HG03442 (cell line): Measurements from ENCODE around the gene TMEM234.

ENCODE experiments used
- ATAC-seq: cut with Tn5 transposase; IDR thresholded peaks from one replicate; pipeline ENCODE4 v1.9.1; 2021; ENCODE audit warnings: mild to moderate bottlenecking, moderate library complexity; ENCODE audit not compliant: unreplicated experiment

The TMEM234 gene

DNA sequence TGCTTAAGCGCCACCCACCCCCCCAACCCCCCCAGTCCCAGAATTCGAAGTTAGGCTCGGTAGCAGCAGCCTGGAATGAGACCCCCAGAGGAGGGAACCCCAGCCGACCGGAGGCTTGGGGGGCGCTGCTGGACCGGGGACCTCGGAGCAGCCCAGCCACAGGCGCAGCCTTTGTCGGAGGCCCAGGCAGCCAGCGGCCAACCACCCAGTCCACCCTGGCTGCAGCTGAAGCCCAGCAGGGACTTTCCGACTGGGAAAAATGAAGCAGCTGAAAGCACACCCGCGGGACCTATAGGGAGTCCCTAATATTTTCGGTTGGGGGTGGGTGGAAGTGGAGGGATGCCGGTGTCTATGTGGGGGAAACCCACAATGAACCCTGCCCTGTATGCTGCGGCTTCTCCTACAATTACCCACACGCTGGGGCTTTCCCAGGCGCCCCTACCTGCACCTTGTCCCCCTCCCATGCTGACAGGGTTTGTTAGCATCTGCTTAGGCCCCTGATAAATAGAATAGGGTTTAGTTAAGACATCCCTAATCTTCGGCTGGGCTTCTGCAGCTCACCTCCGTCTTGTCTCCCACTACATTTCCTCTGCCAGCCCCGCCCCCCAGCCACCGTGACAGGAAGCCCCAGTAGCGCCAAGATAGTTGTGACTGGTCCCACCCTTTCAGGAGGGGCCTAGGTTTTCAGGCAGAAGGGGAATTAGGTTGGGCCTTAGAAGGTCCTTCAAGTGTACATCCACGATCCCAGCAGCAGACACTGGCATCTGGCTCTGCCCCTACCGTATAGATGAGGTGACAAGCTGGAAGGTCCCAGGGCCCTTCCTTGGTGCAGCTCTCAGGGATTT lies 20.9 kb downstream of the TMEM234 start:
- no peak for ATAC-seq

DNA sequence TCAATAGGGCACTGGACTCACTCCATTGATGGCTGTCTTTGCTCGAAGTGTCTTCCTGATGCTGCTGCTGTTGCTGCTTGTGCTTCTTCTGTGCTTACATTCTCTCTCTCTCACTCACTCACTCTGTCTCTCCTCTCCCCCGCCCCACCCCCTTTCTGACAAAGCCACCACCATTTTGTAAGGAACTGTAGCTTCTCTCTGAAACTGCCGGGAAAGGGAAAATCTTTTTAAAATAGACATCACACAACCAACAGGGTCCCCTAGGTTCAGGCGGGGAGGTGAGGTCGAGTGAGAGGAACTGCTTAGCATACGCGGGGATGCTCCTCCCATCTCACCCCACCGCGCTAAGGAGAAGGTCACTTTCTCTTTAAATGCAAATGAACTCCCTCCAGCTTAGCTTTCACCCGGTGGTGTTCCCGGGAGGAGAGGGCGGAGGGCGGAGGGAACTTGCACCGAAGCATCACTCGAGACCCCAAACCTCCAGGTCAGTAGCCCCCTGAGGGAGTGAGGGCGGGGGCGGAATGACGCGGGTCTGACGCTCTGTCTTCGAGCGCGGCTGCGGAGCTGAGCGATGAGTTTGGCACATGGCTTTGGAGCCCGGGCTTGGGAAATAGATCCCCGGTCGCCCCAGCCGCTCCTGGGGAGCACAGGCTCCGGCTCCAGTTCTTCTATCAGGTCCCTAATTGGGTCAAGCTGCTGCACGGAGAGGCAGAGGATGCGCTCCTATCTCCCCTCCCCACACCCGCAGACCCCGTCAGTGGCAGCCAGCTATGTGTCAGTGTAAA lies 21.7 kb downstream of the TMEM234 start, which contains the start of gene CCDC28B:
TSS of gene CCDC28B (plus strand) at position 370 of the 785 bp plus-strand sequence. CDS start 1,341 bp downstream, outside the sequence.
- no peak for ATAC-seq

DNA sequence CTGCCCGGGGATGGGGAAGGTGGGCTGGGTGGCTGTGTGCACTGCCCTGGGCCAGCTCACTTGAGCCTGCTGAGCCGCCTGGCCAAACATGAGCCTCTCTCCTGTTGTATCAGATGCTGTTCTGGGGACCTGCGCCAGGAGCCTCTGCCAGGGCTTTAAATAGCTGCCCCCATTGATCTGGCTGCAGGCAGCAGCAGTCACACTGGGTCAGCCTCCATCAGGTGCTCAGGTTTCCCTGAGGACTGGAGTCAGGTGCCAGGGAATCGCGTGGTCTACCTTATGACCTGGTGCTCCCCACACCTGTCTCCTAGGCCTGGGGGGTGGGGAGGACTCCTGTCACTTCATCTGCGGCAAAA lies 22.5 kb downstream of the TMEM234 start:
- ATAC-seq = no peak

DNA sequence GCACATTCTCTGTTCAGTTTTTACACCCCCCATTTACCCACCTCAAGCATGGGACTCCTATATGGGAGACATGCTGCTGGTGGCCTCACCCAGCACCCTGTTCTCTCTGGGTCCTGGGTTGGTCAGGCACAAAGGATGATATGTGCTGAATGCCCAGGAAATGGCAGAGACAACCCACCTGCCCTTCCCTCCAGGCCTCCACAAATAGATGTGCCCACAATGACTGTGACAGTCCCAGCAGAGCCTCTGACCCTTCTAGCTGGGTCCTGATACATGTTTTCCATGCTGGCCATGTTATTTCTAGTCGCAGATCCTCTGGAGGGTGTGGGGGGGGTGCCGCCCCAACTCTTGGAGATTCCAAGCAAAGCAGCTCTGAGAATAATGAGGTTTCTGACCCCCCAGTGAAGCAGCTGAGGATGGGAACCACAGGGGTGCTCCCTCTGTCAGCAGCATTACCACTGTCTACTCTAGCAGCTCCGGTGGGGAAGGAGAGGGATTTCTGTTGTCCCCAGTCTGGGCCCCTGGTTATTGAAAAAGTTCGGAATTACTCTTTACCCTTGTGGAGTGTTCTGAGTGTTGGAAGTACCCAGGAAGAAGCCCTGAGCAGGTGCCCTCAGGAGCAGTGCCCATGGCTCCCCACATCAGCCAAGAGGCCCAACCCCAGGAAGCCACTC lies 23.0 kb downstream of the TMEM234 start:
- ATAC-seq = no peak

DNA sequence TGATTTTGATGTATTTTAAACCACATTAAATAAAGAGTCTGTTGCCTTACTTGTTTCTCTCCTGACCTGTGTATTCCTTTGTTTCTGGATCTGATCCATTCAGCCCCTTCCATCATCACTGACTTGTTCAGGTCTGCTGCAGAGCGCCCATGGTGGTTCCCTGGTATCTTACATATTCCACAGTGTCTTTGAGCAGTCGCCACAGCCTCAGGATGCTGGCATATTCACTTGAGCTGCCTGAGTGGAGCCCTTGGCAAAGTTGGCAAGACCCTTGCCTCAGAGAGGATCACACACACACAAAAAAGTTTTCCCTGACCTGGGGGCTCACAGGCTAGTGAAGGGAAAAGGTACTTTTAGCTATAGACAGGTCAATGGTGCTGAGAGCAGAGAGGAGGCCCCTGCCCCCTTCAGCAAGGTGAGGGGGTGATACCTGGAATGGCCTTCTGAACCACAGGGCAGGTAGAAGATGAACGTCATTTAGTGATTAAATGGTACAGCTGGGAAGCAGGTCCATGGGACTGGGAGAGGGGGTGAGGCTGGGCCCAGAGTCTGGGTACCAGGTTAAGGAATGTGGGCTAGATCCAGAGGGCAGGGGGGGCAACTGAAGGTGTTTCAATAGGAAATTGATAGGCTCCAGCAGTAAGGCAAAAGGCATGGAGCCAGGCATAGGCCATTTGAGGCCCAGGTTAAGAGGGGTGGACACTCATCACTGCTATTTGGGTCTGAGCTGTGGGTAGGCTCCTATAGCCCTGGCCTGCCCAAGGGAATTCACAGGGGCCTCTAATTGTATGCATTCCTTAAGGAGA lies 23.7 kb downstream of the TMEM234 start:
- no peak for ATAC-seq

DNA sequence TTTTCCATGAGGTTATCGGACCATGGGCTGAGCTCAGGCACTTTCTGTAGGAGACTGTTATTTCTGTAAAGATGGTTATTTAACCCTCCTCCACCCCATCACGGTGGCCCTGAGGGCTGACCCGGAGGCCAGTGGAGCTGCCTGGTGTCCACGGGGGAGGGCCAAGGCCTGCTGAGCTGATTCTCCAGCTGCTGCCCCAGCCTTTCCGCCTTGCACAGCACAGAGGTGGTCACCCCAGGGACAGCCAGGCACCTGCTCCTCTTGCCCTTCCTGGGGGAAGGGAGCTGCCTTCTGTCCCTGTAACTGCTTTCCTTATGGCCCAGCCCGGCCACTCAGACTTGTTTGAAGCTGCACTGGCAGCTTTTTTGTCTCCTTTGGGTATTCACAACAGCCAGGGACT lies 24.3 kb downstream of the TMEM234 start:
- ATAC-seq = no peak

DNA sequence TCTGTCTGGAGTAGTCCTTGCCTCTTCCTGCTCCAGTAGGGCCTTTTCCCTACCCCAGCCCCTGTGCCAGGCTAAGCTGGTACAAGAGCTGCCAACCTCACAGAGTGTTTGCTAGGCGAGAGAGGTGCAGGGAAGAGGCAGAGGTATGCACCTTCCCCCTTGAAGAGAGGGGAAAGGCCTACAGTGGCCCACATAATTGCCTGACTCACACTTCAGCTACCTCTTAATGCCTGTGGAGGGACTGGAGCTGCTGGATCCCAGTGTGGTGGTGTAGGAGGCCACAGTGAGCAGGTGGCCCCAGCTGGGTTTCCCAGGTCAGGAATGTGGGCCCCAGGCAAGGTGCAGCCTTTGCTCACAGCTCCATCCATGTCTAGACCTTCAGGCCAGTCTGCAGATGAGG lies 25.1 kb downstream of the TMEM234 start:
- no peak for ATAC-seq

DNA sequence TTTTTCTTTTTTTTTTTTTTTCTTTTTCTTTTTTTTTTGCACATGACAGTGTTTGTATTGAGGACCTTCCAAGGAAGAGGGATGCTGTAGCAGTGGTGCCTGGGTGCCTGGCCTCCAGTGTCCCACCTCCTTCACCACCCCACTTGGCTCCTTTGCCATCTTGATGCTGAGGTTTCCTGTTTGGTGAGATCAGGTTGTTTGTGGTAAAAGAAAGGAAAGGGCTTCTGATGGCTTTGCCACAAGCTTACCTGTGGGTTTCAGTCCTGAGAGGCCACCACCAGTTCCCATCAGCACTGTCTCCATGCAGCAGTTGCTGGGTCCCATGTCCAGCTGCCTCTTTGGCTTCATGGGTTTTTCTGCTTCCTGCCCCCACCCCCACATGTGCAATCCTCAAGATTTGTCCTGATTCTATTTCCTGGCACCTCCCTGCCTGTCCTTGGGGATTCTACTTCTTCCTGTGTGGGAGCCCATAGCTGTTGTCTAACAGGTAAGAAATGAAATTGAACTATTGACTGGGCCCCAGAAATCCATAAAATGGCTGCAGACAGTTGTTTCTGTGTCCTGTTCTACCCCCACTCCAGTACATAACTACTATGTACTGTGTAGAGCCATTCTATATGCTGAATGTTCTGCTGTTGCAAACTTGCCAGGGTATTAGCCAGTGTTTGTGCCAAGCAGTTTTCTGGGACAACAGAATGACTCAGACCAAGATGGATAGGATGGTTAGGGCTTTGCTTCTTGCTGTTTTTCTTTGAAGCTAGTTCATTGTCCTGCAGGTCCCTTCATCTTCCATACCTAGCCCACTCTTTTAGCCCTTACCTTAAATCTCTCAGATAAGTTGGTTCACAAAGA lies 26.0 kb downstream of the TMEM234 start:
- ATAC-seq = no peak

DNA sequence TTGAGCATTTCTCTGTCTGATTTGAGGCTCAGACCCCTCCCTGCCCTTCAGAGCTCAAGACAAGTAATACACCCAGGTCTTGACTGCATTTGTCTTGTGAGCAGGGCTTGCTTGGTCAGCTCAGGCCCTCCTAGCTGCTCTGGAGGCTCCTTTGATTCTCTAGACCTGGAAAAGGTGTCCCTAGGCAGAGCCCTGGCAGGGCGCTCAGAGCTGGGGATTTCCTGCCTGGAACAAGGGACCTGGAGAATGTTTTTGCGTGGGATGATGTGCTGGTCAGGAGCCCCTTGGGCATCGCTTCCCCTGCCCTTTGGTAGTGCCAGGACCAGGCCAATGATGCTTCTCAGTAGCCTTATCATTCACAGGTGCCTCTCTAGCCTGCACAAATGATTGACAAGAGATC lies 26.6 kb downstream of the TMEM234 start:
- no peak for ATAC-seq

DNA sequence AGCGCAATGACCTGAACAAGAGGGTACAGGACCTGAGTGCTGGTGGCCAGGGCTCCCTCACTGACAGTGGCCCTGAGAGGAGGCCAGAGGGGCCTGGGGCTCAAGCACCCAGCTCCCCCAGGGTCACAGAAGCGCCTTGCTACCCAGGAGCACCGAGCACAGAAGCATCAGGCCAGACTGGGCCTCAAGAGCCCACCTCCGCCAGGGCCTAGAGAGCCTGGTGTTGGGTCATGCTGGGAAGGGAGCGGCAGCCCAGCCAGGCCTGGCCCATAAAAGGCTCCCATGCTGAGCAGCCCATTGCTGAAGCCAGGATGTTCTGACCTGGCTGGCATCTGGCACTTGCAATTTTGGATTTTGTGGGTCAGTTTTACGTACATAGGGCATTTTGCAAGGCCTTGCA lies 27.2 kb downstream of the TMEM234 start:
- ATAC-seq = no peak

DNA sequence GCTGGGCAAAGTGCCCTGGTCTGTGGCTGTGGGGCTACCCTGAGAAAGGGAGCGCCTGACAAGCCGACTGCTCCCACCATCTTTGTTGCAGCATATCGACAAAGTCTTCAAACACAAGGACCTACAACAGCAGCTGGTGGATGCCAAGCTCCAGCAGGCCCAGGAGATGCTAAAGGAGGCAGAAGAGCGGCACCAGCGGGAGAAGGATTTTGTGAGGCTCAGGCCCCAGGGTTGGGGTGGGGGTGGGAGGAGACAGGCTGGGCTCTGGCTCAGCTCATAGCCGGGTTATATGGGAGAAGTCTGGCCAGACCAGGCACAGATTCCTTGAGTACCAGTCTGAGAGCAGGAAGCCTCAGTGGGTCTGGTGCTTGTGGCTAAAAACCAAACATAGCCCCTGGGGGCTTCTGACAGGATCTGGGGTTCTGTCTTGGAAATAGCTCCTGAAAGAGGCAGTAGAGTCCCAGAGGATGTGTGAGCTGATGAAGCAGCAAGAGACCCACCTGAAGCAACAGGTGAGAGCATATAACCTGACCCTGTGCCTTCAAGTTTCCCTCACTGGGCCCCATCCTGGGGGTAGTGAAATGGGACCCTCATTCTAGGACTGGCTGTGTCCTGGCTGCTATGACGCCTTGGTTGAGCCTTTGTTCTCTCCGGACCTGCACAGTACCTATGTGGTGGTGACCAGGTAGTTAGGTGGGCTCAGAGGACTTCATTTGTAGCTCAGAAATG lies 29.8 kb downstream of the TMEM234 start:
- no peak for ATAC-seq

DNA sequence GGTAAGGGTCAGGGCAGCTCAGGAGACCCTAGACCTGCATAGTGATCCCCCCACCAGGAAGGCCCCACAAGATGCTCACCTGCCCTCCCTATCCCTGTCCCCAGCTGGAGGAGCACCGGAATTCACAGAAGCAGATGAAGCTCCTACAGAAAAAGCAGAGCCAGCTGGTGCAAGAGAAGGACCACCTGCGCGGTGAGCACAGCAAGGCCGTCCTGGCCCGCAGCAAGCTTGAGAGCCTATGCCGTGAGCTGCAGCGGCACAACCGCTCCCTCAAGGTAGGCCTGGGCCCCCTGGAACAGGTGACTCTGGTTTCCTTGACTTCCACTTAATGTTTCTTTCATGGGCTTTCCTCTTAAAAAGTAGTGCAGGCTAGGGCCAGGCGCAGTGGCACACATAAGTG lies 34.3 kb downstream of the TMEM234 start:
- ATAC-seq = no peak

DNA sequence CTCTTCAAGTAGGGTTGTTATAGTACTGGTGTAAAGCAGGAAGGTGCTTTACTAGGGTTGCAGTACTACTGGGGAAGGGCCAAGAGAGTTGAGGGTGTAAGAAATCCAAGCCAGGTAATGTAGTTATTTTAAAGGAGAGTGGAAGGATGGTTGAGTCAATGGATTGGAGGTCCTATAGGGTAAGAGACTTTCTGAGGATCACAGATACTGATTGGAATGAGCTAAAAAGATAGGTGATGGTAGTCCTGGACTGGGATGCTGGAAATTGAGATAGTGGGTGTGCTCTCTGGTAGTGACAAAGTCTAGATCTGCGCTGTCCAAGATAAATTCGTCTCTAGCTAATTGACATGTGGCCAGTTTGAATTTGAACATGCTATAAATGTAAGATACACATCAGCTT lies 35.7 kb downstream of the TMEM234 start:
- no peak for ATAC-seq

DNA sequence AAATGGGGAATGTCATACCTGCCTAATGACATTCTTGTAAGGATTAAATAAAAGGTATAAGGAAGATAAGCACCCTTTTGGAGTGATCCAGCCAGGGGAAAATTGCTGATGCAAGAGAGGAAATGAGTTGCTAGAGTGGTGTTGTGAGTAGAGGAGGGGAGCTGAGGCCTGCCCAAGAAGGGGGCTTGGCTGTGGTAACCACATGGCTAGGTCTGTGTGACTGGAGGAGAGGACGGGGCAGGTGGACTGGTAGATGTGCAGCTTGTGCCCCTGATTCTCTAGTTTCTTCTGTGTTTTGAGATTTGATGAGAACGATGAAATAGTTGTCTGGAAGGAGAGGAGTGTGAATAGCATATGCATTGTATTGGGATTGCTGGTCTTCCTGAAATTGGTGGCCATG lies 36.1 kb downstream of the TMEM234 start:
- no peak for ATAC-seq

DNA sequence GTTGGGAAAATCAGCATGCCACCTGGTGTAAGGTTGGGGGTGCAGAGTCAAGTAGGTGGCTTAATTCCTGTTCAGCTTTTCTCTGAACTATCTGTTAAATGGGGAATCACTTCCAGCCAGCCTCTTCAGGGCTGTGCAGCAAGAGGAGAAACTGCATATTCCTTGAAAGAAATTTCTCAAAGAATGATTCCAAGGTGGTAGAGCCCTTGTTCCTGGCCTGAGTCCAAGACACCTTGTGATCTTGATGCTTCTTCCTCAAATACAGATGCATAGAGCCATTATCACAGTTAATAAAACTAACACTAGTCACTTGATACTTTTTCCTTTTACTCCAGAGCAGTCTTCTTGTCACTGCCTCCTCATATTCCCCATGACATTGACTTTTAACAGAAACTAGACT lies 37.5 kb downstream of the TMEM234 start:
- ATAC-seq = no peak

DNA sequence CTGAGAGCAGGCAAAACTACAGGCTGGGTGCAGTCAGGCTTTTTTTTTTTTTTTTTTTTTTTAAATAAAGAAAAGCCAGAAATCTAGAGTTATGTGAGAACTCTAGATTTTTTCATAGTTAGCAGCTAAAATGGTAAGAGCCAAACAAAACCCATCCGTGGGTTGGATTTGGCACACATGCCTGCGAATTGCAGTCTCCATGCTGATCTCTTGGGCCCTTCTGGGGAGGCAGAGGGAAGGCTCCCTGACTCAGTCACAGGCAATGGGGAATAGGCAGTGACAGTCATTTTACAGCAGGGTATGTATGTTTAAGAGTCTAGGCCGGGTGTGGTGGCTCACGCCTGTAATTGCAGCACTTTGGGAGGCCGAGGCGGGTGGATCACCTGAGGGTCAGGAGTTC lies 40.1 kb downstream of the TMEM234 start:
- no peak for ATAC-seq

DNA sequence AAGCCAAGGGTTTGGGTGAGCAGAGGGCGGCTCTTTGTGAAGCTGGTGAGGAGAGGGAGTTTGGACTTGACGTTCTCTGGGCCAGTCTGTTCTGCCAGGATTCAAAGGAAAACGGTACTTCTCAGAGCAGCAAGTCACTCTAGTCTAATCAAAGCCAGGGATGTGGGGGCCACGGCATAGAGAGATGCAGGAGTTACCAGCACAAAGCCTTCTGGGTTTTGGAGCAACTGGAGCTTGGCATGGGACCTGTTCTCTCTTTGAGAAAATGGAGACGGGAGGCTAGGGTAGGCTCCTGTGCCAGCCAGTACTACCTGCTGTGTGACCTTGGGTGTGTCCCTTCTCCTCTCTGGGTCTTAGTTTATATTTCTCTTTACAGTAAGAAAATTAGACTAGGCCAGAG lies 40.6 kb downstream of the TMEM234 start:
- ATAC-seq = no peak

DNA sequence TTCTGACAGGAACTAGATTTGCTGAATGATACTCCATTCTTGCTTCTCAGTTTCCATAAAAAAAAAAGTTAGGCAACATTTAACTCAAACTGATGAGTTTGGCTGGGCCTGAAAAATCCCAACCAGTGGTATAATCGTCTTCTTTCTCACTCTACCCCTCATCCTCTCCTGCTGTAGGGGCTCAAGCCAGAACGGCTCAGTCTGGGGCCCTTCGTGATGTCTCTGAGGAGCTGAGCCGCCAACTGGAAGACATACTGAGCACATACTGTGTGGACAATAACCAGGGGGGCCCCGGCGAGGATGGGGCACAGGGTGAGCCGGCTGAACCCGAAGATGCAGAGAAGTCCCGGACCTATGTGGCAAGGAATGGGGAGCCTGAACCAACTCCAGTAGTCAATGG lies 41.1 kb downstream of the TMEM234 start:
- ATAC-seq = no peak
